Smooth muscle cell (in vitro differentiated cells): Measurements from ENCODE around the gene OSGEPL1. TPM values are rescaled to one million over a fixed set of nuclear protein-coding genes. Genes with fewer than 3 reads are reported as not detected.

Source experiments
- DNase-seq: peaks from one replicate; lab custom pipeline; 2025; ENCODE audit not compliant: unreplicated experiment; lab: John Stamatoyannopoulos, UW
- H2AFZ ChIP-seq: fragments of 200-600 bp; sonication (generic); 2 replicates; pipeline ENCODE4 v1.6.0; 2016; ENCODE audit warnings: antibody characterized with exemption, low read depth, mild to moderate bottlenecking
- H3F3A ChIP-seq: fragments of 200-600 bp; sonication (generic); 2 replicates; pipeline ENCODE4 v1.6.0; 2017; ENCODE audit warnings: antibody characterized with exemption, low read depth
- H3K27ac ChIP-seq: fragments of 200-600 bp; sonication (generic); 2 replicates; pipeline ENCODE4 v1.5.1; 2016; ENCODE audit warnings: low read depth, mild to moderate bottlenecking
- H3K27me3 ChIP-seq: fragments of 200-600 bp; sonication (generic); 2 replicates; pipeline ENCODE4 v1.6.1; 2016; ENCODE audit warnings: low read depth, mild to moderate bottlenecking
- H3K36me3 ChIP-seq: fragments of 200-600 bp; sonication (generic); 2 replicates; pipeline ENCODE4 v1.5.1; 2016; ENCODE audit warnings: low read depth
- H3K4me1 ChIP-seq: fragments of 200-600 bp; sonication (generic); 2 replicates; pipeline ENCODE4 v1.5.1; 2016; ENCODE audit warnings: low read depth
- H3K4me2 ChIP-seq: fragments of 200-600 bp; sonication (generic); 2 replicates; pipeline ENCODE4 v1.6.0; 2016; ENCODE audit warnings: mild to moderate bottlenecking
- H3K4me3 ChIP-seq: fragments of 200-600 bp; sonication (generic); 2 replicates; pipeline ENCODE4 v1.5.1; 2016; ENCODE audit warnings: mild to moderate bottlenecking
- H3K79me2 ChIP-seq: fragments of 200-600 bp; sonication (generic); 2 replicates; pipeline ENCODE4 v1.6.0; 2016; ENCODE audit warnings: low read depth, mild to moderate bottlenecking
- H3K9ac ChIP-seq: fragments of 200-600 bp; sonication (generic); 2 replicates; pipeline ENCODE4 v1.6.0; 2016; ENCODE audit warnings: low read depth
- H3K9me3 ChIP-seq: fragments of 200-600 bp; sonication (generic); replicated peaks from 2 replicates; pipeline ENCODE4 v1.5.1; 2016; ENCODE audit warnings: low read depth
- H4K20me1 ChIP-seq: fragments of 200-600 bp; sonication (generic); 2 replicates; pipeline ENCODE4 v1.6.0; 2016; ENCODE audit warnings: low read depth
- WGBS: methylation state at CpG from one replicate; pipeline ENCODE4 v1.1.7; 2016; ENCODE audit warnings: low lambda C conversion rate; 5-methylcytosine and 5-hydroxymethylcytosine counted together
- polyA plus RNA-seq: library from polyadenylated mRNA; unstranded; fragments of >200 nt; fragmentation: Nextera tagmentation; extraction: Ambion mirVana; gene quantifications from 2 replicates; pipeline ENCODE4 v1.2.1, GENCODE V29; 2016
- total RNA-seq: library from RNA; depleted of rRNA; stranded (reverse); fragments of >200 nt; gene quantifications from 2 replicates; pipeline ENCODE4 v1.2.3, GENCODE V29; 2014
- TF ChIP-seq, protein P1 (sequence below): fragments of 200-600 bp; sonication (generic); IDR thresholded peaks from 2 replicates; pipeline ENCODE4 v1.5.1; 2017; ENCODE audit warnings: borderline replicate concordance, mild to moderate bottlenecking, antibody characterized with exemption; ENCODE audit not compliant: insufficient read depth, poor library complexity, severe bottlenecking

The OSGEPL1 gene
- total and polyA plus RNA-seq, 2 experiments from 2014 or later, result 6.1 to 11.8 TPM

- Histone ChIP-seq H4K20me1 (no peaks in the 10 kb centered on the region), H3K4me1 (no peaks in the 10 kb centered on the region), H2AFZ (no peak overlapping the region), H3K4me3 (no peak overlapping the region), H3K27ac (no peak overlapping the region), H3K9ac (no peak overlapping the region), H3K79me2 (no peaks in the 10 kb centered on the region), H3K27me3 (no peaks in the 10 kb centered on the region), H3K9me3 (no peaks in the 10 kb centered on the region), H3K36me3 (no peaks in the 10 kb centered on the region), H3F3A (no peaks in the 10 kb centered on the region), H3K4me2 (peak overlapping the region; percentile 56)
- WGBS, result 29% methylated on average over 6 of the region's 6 CpGs
- no peak for DNase-seq
- TF ChIP-seq, protein P1, sequence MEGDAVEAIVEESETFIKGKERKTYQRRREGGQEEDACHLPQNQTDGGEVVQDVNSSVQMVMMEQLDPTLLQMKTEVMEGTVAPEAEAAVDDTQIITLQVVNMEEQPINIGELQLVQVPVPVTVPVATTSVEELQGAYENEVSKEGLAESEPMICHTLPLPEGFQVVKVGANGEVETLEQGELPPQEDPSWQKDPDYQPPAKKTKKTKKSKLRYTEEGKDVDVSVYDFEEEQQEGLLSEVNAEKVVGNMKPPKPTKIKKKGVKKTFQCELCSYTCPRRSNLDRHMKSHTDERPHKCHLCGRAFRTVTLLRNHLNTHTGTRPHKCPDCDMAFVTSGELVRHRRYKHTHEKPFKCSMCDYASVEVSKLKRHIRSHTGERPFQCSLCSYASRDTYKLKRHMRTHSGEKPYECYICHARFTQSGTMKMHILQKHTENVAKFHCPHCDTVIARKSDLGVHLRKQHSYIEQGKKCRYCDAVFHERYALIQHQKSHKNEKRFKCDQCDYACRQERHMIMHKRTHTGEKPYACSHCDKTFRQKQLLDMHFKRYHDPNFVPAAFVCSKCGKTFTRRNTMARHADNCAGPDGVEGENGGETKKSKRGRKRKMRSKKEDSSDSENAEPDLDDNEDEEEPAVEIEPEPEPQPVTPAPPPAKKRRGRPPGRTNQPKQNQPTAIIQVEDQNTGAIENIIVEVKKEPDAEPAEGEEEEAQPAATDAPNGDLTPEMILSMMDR, result peak; percentile 65
Measured at GRCh38 chr2:189698020-189698887, 64.3 kb downstream of the OSGEPL1 start.

Other genes with a start within 250 kb of the OSGEPL1 start
- 10.5 and 15.2 TPM in 2 replicates for gene SLC40A1, start 182.0 kb downstream of the OSGEPL1 start, total RNA-seq
- 8.7 and 9.1 TPM in 2 replicates for gene SLC40A1, start 182.0 kb downstream of the OSGEPL1 start, polyA plus RNA-seq
- 52.4 and 59.5 TPM in 2 replicates for gene ASNSD1, start 101.3 kb downstream of the OSGEPL1 start, total RNA-seq
- 26.3 and 28.3 TPM in 2 replicates for gene ASNSD1, start 101.3 kb downstream of the OSGEPL1 start, polyA plus RNA-seq
- 1.7 and 17.1 TPM in 2 replicates for gene ANKAR, start 88.1 kb downstream of the OSGEPL1 start, total RNA-seq
- gene ANKAR, start 88.1 kb downstream of the OSGEPL1 start, polyA plus RNA-seq, result 0.89 and 4.2 TPM in 2 replicates
- gene ORMDL1, start 21.5 kb upstream of the OSGEPL1 start, total RNA-seq, result 47.3 and 55.7 TPM in 2 replicates
- gene ORMDL1, start 21.5 kb upstream of the OSGEPL1 start, polyA plus RNA-seq, result 60.2 and 66.4 TPM in 2 replicates
- 21.9 and 24.8 TPM in 2 replicates for gene PMS1, start 21.7 kb upstream of the OSGEPL1 start, total RNA-seq
- gene PMS1, start 21.7 kb upstream of the OSGEPL1 start, polyA plus RNA-seq, result 11.3 and 12.4 TPM in 2 replicates